ENCODE results near the gene GALNT17. TPM values are rescaled to one million over a fixed set of nuclear protein-coding genes. Genes with fewer than 3 reads are reported as not detected.

GALNT17 gene
- total RNA-seq, 1 experiment from 2014 or later = not detected

DNA sequence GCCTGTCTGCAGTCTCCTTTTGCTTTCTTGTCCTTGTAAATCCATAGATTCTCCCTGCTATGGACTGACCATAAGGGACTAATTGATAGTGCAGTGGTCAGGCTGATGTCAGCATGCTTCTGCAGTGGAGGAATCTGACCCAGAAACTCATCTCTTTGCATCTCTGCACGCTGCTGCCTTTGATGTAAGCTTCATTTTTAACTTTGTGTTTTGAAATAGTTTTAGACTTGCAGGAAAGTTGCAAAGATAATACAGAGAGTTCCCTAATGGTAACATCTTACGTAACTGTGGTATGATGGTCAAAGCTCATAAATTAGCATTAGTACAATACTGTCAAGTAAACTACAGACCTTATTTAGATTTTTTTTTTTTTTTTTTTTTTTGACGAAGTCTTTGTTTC, 89.6 kb downstream of the GALNT17 start:
- Histone ChIP-seq H3K9me3 (ENCODE audit: low read depth, low read length, poor library complexity, severe bottlenecking) (peaks cover 13% of the 10 kb centered on the region), H3K27me3 (replicated peaks; ENCODE audit: insufficient read depth, low read depth, low read length, poor library complexity) (no peaks in the 10 kb centered on the region), H3K27ac (ENCODE audit: low read depth, low read length, poor library complexity, severe bottlenecking) (no peak overlapping the region), H3K4me3 (ENCODE audit: low read depth, low read length, poor library complexity, severe bottlenecking) (no peak overlapping the region), H3K36me3 (ENCODE audit: insufficient read depth, low read length, poor library complexity, severe bottlenecking) (no peaks in the 10 kb centered on the region), H3K4me1 (ENCODE audit: insufficient read depth, low read length, poor library complexity, severe bottlenecking) (no peaks in the 10 kb centered on the region)
- intact Hi-C loops (cut with micrococcal nuclease; ENCODE audit: unreplicated experiment) = no loop called here
- TF ChIP-seq, protein P1, sequence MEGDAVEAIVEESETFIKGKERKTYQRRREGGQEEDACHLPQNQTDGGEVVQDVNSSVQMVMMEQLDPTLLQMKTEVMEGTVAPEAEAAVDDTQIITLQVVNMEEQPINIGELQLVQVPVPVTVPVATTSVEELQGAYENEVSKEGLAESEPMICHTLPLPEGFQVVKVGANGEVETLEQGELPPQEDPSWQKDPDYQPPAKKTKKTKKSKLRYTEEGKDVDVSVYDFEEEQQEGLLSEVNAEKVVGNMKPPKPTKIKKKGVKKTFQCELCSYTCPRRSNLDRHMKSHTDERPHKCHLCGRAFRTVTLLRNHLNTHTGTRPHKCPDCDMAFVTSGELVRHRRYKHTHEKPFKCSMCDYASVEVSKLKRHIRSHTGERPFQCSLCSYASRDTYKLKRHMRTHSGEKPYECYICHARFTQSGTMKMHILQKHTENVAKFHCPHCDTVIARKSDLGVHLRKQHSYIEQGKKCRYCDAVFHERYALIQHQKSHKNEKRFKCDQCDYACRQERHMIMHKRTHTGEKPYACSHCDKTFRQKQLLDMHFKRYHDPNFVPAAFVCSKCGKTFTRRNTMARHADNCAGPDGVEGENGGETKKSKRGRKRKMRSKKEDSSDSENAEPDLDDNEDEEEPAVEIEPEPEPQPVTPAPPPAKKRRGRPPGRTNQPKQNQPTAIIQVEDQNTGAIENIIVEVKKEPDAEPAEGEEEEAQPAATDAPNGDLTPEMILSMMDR (conservative IDR thresholded peaks at IDR 0.05; ENCODE audit: low read depth, low read length) = no peak
- no peak for TF ChIP-seq EZH2 (IDR thresholded peaks at IDR 0.05; ENCODE audit: borderline replicate concordance, low read depth, low read length, poor library complexity, severe bottlenecking)
- DNase-seq (ENCODE audit: low spot score) = no peak
- ChIA-PET POLR2A (ENCODE audit: low non-redundant PET) (no interaction called here), CTCF (no interaction called here)
- BruUV-seq (replicated peaks) = no TSS peak

DNA sequence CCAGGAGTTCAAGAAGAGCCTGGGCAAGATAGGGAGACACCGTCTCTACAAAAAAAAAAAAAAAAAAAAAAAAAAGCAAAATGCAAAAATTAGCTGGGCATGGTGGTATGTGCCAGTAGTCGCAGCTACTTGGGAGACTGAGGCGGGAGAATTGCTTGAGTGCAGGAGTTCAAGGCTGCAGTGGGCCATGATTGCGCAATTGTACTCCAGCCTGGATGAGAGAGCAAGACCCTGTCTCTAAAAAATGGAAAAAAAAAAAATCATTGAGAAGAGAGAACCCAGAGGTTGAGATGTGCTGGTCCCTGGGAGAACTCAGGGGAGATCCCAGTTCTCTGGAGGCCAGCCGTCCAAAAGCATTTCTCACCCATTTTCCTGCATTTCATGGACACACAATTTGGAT, 95.2 kb downstream of the GALNT17 start:
- no peak for TF ChIP-seq EZH2 (IDR thresholded peaks at IDR 0.05; ENCODE audit: borderline replicate concordance, low read depth, low read length, poor library complexity, severe bottlenecking)
- TF ChIP-seq, protein P1 (conservative IDR thresholded peaks at IDR 0.05; ENCODE audit: low read depth, low read length) = no peak
- no peak overlapping the region for H3K27ac ChIP-seq (ENCODE audit: low read depth, low read length, poor library complexity, severe bottlenecking)
- intact Hi-C loops (cut with micrococcal nuclease; ENCODE audit: unreplicated experiment) = no loop called here
- CTCF ChIA-PET = no interaction called here
- no peaks in the 10 kb centered on the region for H3K36me3 ChIP-seq (ENCODE audit: insufficient read depth, low read length, poor library complexity, severe bottlenecking)
- H3K27me3 ChIP-seq (replicated peaks; ENCODE audit: insufficient read depth, low read depth, low read length, poor library complexity) = no peaks in the 10 kb centered on the region
- H3K4me3 ChIP-seq (ENCODE audit: low read depth, low read length, poor library complexity, severe bottlenecking) = no peak overlapping the region
- H3K4me1 ChIP-seq (ENCODE audit: insufficient read depth, low read length, poor library complexity, severe bottlenecking) = no peaks in the 10 kb centered on the region
- POLR2A ChIA-PET (ENCODE audit: low non-redundant PET) = no interaction called here
- H3K9me3 ChIP-seq (ENCODE audit: low read depth, low read length, poor library complexity, severe bottlenecking) = peaks cover 29% of the 10 kb centered on the region
- DNase-seq (ENCODE audit: low spot score) = no peak
- no TSS peak for BruUV-seq (replicated peaks)

DNA sequence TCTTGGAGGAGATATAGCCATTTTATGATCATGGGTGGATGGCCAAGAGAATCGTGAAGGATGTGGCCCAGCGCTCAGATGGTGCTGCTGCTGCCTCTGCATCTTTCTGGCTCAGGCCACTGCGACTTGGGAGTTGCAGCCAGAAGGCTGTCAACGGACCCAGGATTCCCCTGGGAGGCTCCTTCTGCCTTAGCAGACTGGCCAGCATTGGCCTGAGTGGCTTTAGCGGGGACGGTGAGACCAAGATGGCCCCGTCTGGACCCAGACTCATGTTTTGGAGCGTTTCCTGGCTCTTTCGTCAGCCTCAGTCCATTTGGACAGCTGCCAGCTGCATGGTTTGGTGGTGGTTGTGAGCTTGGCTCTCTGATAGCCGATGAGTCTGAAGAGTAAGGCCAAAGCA, 97.2 kb downstream of the GALNT17 start:
- POLR2A ChIA-PET (ENCODE audit: low non-redundant PET) = no interaction called here
- Histone ChIP-seq H3K27ac (ENCODE audit: low read depth, low read length, poor library complexity, severe bottlenecking) (no peak overlapping the region), H3K36me3 (ENCODE audit: insufficient read depth, low read length, poor library complexity, severe bottlenecking) (no peaks in the 10 kb centered on the region), H3K4me3 (ENCODE audit: low read depth, low read length, poor library complexity, severe bottlenecking) (no peak overlapping the region), H3K27me3 (replicated peaks; ENCODE audit: insufficient read depth, low read depth, low read length, poor library complexity) (no peaks in the 10 kb centered on the region), H3K9me3 (ENCODE audit: low read depth, low read length, poor library complexity, severe bottlenecking) (peaks cover 33% of the 10 kb centered on the region), H3K4me1 (ENCODE audit: insufficient read depth, low read length, poor library complexity, severe bottlenecking) (no peaks in the 10 kb centered on the region)
- DNase-seq (ENCODE audit: low spot score) = no peak
- CTCF ChIA-PET = no interaction called here
- BruUV-seq (replicated peaks) = no TSS peak
- intact Hi-C loops (cut with micrococcal nuclease; ENCODE audit: unreplicated experiment) = no loop called here
- TF ChIP-seq EZH2 (IDR thresholded peaks at IDR 0.05; ENCODE audit: borderline replicate concordance, low read depth, low read length, poor library complexity, severe bottlenecking) = no peak
- TF ChIP-seq, protein P1 (conservative IDR thresholded peaks at IDR 0.05; ENCODE audit: low read depth, low read length) = no peak

Measured in A673 (cell line).